ENCODE data around the gene CIB1. TPM values are rescaled to one million over a fixed set of nuclear protein-coding genes. Genes with fewer than 3 reads are reported as not detected.
"Not testable (repeated sequence)": the region's sequence is repeated elsewhere in the genome, so short reads cannot be mapped to it uniquely, and the experiment has no call there.

The CIB1 gene
- polyA plus RNA-seq (ENCODE audit: insufficient read length in 10 of 10): 10 to 100 TPM; 20.7 to 28.4 (median 24.8) TPM
- long read RNA-seq, donor 1, transcript CIB1-201 (7 exons, 1,247 nt): major isoform, 12 of 12 reads
- long read RNA-seq, donor 1, partial matches to known transcripts: 0 of 12 reads
- long read RNA-seq, donor 1, other reads (novel, unspliced or antisense): 0 of 12 reads
- long read RNA-seq, donor 2, transcript CIB1-201 (7 exons, 1,247 nt): major isoform, 6 of 6 reads
- long read RNA-seq, donor 2, partial matches to known transcripts: 0 of 6 reads
- long read RNA-seq, donor 2, other reads (novel, unspliced or antisense): 0 of 6 reads
- long read RNA-seq, donor 3: 0 reads
- long read RNA-seq, donor 4, transcript CIB1-201 (7 exons, 1,247 nt): major isoform, 12 of 12 reads
- long read RNA-seq, donor 4, partial matches to known transcripts: 0 of 12 reads
- long read RNA-seq, donor 4, other reads (novel, unspliced or antisense): 0 of 12 reads
- long read RNA-seq, donor 5, transcript CIB1-201 (7 exons, 1,247 nt): major isoform, 8 of 8 reads
- long read RNA-seq, donor 5, partial matches to known transcripts: 0 of 8 reads
- long read RNA-seq, donor 5, other reads (novel, unspliced or antisense): 0 of 8 reads
- long read RNA-seq, donor 6, transcript CIB1-201 (7 exons, 1,247 nt): major isoform, 15 of 16 reads
- long read RNA-seq, donor 6, partial matches to known transcripts: 0 of 16 reads
- long read RNA-seq, donor 6, other reads (novel, unspliced or antisense): 0 of 16 reads
- long read RNA-seq, donor 7, transcript CIB1-201 (7 exons, 1,247 nt): major isoform, 10 of 10 reads
- long read RNA-seq, donor 7, partial matches to known transcripts: 0 of 10 reads
- long read RNA-seq, donor 7, other reads (novel, unspliced or antisense): 0 of 10 reads
- long read RNA-seq, donor 8, transcript CIB1-201 (7 exons, 1,247 nt): major isoform, 9 of 9 reads
- long read RNA-seq, donor 8, partial matches to known transcripts: 0 of 9 reads
- long read RNA-seq, donor 8, other reads (novel, unspliced or antisense): 0 of 9 reads
- long read RNA-seq, donor 9, partial matches to known transcripts: 0 of 2 reads
- long read RNA-seq, donor 9, other reads (novel, unspliced or antisense): 0 of 2 reads

DNA sequence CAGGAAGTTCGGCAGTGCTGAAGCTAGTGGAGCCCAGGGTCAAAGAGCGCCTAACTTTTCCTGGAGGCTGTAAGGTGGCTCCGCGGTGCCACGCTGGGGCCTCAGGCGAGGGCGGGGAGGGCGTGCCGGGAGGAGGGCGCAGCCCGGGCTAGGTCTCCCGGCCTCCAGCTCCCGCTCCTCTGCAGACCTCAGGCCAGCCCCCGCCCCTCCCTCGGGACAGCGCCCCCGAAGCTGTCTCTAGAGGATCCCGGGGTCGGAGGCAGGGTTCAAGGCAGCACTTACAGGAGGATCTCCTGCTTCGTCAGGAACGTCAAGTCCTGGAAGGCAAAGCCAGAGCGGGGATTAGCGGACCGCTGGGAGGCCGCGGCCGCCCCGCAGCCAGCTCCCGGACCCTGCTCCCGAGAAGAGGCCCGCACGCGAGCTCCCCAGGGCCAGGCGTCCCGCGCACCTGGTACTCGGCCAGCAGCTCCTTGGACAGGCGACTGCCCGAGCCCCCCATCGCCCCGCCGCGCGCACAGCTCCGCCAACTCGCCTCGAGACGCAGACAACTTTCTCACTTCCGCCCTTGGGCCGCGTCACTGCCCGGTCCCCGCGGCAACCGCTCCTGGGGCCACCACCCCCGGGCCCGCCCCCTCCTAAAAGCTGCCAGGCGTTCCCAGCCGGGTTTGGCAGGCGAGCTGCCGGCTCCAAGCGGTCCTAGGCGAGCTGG, at the start of gene CIB1:
TSS of gene CIB1 (minus strand) at position 555 of the 709 bp plus-strand sequence. CDS start at position 499, 56 bp downstream.
- DNase-seq: peak; percentile 97 to 98 (median 97)

DNA sequence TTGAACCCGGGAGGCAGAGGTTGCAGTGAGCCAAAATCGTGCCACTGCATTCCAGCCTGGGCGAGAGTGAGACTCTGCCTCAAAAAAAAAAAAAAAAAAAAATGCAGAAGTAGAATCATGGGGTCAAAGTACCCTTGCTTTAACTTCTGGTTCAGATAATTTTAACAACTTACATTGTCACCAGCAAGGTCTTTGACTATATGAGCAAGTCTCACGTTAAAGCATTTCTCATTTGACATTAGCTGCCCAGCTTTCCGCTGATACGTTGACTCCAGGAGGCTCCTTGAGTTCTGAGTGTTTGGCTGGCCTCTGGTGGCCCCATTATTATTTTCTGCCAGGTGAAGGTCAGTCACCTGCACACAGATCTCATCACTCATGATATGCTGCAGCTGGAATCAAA, 47.9 kb upstream of the CIB1 start:
- DNase-seq: not testable (repeated sequence)

DNA sequence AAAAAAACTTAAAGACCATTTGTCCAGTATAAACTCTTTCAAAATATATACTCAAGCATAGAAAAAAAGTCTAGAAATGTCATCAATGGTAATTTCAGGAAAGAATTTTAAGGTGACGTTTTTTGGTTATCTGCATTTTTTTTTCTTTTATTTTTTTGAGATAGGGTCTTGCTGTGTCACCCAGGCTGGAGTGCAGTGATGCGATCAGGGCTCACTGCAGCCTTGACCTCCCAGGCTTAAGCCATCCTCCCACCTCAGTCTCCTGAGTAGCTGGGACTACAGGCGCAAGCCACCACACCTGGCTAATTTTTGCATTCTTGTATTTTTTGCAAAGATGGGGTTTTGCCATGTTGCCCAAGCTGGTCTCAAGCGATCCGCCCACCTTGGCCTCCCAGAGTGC, 47.0 kb upstream of the CIB1 start:
- not testable (repeated sequence) for DNase-seq

DNA sequence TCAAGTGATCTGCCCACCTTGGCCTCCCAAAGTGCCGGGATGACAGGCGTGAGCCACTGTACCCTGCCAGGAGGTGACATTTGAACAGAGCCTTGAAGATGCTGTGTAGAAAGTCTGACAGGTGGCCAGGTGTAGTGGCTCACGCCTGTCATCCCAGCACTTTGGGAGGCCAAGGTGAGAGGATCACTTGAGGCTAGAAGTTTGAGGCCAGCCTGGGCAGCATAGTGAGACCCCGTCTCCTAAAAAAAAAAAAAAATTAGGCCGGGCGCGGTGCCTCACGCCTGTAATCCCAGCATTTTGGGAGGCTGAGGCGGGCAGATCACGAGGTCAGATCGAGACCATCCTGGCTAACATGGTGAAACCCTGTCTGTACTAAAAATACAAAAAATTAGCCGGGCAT, 44.7 kb upstream of the CIB1 start:
- not testable (repeated sequence) for DNase-seq

DNA sequence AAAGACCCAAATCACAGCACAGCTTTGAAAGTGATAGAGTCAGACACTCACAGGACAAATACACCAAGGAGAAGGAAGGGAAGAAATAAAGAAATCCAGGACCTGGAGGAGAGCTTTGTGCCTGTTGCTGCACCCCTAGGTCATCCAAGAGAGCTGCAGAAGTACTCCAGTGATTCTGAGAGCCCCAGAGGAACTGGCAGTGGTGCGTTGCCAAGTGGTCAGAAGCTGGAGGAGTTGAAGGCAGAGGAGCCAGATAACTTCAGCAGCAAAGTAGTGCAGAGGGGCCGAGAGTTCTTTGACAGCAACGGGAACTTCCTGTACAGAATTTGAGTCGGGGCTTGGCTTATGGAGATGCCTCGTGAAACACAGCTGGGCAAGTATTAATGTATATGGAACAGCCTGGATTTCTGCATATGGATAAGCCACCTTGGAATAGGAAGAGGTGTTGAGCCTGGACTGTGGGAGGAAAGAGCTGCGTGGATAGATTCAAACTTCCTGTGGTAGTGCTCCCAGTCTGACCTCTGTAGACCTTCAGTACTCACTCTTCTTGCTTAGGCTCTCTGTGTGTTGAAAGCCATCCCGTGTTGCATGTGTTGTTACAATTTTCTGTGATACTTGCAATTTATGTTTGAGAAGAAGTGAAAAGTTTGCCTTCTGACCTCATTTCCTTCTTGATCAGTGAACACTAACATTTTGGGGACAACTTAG, 37.9 kb upstream of the CIB1 start:
- no peak for DNase-seq

DNA sequence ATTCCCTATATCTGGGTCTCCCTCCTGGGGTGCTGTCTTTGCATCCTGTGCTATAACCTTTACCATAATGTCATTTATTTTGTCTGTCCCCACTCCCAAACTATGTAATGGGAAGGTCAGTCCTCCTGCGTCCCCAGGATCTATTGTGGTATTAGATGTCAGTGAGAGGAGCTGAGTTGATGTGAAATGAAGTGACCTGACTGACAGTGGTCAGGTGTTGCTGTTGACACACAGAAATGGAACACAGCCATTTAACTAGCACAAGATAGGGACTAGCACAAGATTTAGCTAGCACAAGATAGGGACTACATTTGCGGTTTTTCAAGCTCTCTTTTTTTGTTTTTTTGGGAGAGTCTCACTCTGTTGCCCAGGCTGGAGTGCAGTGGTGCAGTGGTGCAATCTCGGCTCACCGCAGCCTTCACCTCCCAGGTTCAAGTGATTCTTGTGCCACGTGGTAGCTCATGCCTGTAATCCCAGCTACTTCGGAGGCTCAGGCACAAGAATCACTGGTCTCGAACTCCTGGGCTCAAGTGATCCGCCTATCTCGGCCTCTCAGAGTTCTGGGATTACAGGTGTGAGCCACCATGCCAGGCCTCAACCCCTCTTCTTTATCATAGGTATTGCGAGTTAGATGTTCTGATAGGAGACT, 36.9 kb upstream of the CIB1 start:
- DNase-seq: no peak

DNA sequence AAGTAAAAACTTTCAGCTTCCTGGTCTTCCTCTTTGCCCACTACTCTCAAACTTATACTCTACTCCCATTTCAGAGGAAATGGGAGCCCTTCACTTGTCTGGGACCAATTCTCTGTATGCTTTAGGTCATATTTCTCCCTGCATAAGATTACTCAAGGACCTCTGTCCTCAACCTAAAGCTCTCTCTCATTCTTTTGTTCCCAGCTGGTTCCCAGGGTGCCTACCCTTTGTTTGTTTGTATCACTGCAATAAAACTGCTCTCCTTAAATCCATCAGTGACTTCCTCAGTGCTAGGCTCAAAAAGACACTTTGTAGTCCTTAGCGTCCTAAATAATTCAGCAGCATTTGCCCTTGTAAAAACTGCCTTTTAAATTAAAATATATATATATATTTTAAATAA, 34.7 kb upstream of the CIB1 start:
- no peak for DNase-seq

DNA sequence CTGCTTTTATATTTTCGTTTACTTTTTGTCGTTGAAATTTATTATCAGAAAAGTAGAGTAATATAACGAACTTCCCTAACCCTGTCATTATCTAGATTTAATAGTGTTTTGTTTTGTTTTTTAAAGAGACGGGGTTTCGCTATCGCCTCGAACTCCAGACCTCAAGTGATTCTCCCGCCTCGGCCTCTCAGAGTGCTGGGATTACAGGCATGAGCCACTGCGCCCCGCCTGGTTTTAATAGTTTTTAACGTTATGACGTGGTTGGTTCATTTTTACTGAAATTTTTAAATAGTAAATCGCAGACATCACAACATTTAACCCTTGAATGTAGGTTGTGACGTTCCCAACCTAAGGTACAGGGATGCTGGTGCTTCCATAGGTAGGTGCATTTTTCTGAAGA, 32.7 kb upstream of the CIB1 start:
- peak in 1 of 3 donors; percentile 29 for DNase-seq

DNA sequence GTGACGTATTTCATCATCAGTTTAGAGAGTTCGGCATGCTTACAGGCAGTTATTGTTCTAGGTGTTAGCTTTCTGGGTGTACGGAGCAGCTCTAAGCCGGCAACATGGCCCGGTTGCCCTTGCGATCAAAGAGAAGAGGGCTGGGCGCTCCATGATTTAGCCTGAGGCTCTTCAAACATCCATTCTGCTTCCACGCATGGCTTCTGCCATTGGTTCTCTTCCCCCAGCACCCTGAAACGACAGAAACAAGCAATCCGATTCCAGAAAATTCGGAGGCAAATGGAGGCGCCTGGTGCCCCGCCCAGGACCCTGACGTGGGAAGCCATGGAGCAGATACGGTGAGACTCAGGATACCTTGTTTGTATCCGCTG, 32.3 kb upstream of the CIB1 start:
- peak in 1 of 3 donors; percentile 11 for DNase-seq

DNA sequence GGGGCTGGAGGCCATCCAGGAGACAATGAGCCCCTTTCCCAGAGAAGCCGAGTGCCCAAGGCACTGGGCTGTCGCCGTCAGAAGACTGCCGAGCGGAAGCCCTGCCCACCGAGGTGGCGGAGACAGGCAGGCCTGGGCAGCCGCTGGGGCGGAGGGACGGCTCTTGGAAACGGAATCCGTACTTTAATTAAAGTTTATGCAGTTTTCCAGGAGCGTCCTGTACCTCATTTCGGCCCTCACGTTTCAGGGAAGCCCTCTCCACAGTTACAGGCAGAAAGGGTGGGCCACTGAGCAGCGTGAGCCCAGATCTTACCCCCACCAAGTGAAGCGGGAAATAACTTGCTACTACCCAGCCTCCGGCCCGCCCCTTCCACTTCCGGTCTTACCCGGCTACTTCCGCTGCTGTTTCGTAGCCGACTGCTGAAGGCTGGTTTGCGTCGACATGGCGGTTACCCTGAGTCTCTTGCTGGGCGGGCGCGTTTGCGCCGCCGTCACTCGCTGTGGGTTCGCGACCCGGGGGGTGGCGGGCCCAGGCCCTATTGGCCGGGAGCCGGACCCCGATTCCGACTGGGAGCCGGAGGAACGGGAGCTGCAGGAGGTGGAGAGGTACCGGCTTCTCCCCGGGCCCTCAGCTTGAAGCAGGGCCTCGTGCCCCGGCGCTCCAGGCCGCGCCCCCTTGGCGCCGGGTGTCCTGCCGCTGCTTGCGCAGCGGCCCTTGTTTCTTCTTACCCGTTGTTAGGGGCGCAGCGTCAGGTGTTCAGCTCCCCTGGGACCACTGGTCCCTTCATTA, 31.7 kb upstream of the CIB1 start, which contains the start of gene NGRN:
TSS of gene NGRN (plus strand) at position 402 of the 790 bp plus-strand sequence. CDS start at position 443, 41 bp downstream.
- DNase-seq: peak; percentile 91 to 98 (median 94)

DNA sequence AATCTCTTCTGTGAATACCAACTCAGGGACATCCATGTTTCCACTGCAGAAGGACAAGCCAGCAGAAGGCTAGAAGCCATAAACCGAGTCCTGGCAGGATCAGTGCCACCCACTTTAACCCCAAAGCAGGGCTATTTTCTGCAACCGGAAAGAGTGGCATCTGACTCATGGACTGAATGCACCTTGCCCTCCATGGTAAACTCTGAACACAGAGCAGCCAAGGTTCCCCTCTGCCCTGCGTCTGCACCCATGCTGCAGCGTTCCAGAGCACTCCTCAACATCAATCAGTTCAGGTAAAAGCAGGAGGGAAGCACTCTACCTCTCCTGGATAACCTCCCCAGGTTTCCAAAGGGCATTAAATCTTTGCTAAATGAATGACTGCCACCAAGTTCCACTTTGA, 30.9 kb upstream of the CIB1 start:
- no peak for DNase-seq

DNA sequence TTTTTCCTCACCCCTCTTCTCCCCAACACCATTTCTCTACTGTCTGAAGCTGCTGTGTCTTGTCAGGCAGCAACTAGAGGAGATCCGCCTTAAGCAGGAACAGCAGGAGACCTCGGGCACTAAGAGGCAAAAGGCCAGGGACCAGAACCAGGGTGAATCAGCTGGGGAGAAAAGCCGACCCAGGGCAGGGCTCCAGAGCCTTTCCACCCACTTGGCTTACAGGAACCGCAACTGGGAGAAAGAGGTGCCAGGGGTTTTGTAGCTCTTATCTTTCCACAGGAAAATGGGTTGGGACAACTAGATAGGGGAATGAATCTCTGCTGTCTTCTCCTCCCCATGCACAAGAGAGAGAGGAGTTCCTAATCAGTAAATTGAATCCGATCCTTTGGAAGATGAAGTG, 28.7 kb upstream of the CIB1 start:
- no peak for DNase-seq

DNA sequence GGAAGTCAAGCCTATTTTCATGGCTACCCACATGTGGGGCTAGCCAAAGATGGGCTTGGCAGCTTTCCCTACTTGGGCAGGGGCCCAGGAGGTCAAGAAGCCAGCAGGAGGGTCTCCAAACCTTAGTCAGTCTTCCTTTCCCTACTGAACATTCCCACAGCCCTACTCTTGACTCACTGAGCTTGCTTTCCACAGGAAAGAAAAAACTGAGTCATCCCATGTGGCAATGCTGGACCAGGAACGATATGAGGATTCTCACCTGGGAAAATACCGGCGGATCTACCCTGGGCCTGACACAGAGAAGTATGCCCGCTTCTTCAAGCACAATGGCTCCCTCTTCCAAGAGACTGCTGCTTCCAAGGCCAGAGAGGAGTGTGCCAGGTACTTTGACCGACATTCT, 28.1 kb upstream of the CIB1 start:
- no peak for DNase-seq

DNA sequence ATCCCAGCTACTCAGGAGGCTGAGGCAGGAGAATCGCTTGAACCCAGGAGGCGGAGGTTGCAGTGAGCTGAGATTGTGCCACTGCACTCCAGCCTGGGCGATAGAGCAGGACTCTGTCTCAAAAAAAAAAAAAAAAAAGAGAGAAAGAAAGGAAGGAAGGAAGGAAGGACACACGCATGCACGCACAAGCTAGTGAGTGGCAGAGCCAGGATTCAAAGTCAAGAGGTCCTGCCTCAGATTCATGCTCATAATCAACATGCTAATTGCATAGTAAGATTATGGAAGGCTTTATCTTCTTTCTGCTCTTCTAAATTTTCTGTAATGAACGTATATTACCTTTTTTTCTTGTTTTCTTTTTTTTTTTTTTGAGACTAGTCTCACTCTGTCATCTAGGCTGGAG, 27.0 kb upstream of the CIB1 start:
- not testable (repeated sequence) for DNase-seq

DNA sequence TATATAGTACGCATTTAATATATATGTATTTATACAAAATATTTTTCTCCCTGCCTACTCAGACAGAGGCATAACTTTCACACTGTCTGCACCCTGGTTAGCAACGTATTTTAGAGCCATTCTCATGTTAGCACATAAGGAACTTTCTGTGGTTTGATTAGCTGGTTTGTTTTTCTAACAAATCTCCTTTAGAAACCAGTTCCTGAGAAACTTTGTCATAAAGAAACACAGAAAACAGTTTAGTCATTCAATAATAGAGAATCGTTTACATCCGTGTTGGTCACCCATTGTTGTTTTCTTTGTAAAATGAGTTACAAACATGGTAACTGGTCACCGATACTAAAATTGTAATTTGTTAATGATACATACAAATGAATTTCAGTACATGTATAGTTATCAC, 25.8 kb upstream of the CIB1 start:
- no peak for DNase-seq

DNA sequence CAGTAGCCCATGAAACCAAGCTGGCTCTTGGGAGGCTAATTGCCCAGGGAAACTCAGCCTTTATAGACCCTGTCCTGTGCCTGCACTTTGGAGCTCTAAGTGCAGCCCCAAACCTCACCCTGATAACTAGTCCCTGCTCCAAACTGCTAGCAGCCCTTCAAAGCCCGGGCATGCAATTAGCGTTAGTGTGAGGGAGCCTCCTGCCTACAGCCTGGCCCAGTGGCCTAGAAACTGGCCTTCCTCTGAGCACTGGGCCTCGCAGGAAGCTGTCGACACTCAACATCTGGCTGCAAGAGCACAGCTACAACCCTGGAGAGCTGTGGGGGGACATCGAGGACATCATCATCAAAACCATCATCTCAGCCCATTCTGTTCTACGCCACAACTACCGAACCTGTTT, 24.0 kb upstream of the CIB1 start:
- DNase-seq: no peak

DNA sequence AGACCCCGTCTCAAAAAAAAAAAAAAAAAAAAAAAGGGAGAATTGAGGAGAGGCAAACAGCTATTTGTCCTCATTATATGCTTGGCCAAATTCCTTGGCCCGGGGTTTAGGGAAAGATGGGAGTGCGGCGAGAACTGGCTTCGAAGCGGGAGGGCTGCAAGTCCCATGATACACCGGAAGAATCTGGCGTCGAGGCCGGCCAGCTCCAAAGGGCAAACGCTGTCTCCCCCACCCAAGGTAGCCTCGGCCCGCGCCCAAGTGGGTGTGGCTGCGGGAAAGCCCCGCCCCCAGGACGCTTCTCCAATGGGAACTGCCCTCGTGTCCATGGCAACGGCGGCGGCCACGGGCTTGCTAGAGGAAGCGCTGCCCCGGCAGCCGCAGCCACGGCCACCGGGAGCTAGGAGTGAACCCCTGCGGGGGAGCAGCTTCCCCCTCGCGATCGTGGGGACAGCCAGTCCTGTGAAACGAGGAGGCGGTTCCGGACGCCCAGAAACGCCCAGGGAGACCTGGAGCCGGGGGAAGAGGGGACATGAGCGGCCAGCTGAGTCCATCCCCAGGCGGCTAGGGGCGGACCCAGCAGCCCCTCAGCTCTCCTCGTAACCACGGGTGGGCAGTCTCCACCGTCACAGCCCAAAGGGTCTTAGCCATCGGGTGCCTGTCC, 15.6 kb upstream of the CIB1 start, which contains the start of gene TTLL13:
TSS of gene TTLL13 (plus strand) at position 354 of the 661 bp plus-strand sequence. CDS start 1,075 bp downstream, outside the sequence.
- peak; percentile 79 to 94 (median 86) for DNase-seq

DNA sequence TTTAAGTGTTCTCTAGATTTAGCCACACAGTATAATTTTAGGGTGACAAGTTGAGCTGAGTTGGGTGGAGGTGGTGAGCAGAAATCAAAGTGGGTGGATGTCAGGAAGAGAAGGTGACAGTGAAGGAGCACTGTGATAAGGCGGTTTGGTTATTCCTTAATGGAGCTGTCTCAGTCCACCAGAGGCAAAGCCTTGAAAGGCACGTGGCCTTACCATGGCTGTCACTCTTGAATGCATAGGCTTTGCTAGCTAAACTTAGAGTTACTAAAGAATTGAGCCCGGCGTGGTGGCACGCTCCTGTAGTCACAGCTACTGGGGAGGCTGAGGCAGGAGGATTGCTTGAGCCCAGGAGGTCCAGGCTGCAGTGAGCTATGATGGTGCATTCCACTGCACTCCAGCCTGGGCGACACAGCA, 15.1 kb upstream of the CIB1 start:
- peak in 1 of 3 donors; percentile 38 for DNase-seq
